Loucy (cell line): ENCODE measurements around the gene NHSL2.

ENCODE experiments used
- H2AFZ ChIP-seq: fragments of 200-600 bp; sonication (generic); 2 replicates; pipeline ENCODE4 v1.6.0; 2016; ENCODE audit warnings: antibody characterized with exemption, mild to moderate bottlenecking, low read length, moderate library complexity
- H3F3A ChIP-seq: fragments of 200-600 bp; 2 replicates; pipeline ENCODE4 v1.6.0; 2016; ENCODE audit warnings: antibody characterized with exemption, low read depth, mild to moderate bottlenecking
- H3K27me3 ChIP-seq: fragments of 200-600 bp; sonication (generic); 2 replicates; pipeline ENCODE4 v1.6.1; 2014; ENCODE audit warnings: low read length, mild to moderate bottlenecking; ENCODE audit not compliant: insufficient read depth, poor library complexity, severe bottlenecking
- H3K36me3 ChIP-seq: fragments of 200-600 bp; sonication (generic); 2 replicates; pipeline ENCODE4 v1.6.1; 2016; ENCODE audit warnings: low read length; ENCODE audit not compliant: insufficient read depth
- H3K4me1 ChIP-seq: fragments of 200-600 bp; sonication (generic); 2 replicates; pipeline ENCODE4 v1.5.1; 2014; ENCODE audit warnings: low read length, mild to moderate bottlenecking; ENCODE audit not compliant: insufficient read depth, poor library complexity, severe bottlenecking
- H3K4me2 ChIP-seq: fragments of 200-600 bp; sonication (generic); 2 replicates; pipeline ENCODE4 v1.6.0; 2014; ENCODE audit warnings: antibody characterized with exemption, low read length, low read depth, mild to moderate bottlenecking; ENCODE audit not compliant: poor library complexity, severe bottlenecking
- H3K4me3 ChIP-seq: fragments of 200-600 bp; sonication (generic); 2 replicates; pipeline ENCODE4 v1.5.1; 2014; ENCODE audit warnings: low read length, mild to moderate bottlenecking, mixed read lengths; ENCODE audit not compliant: poor library complexity, severe bottlenecking
- H3K79me2 ChIP-seq: fragments of 200-600 bp; sonication (generic); 2 replicates; pipeline ENCODE4 v1.6.1; 2014; ENCODE audit warnings: low read length; ENCODE audit not compliant: insufficient read depth
- H3K9ac ChIP-seq: fragments of 200-600 bp; sonication (generic); 2 replicates; pipeline ENCODE4 v1.6.0; 2014; ENCODE audit warnings: mild to moderate bottlenecking, low read depth, low read length, moderate library complexity; ENCODE audit not compliant: poor library complexity, severe bottlenecking
- H3K9me2 ChIP-seq: fragments of 200-600 bp; sonication (generic); replicated peaks from 2 replicates; pipeline ENCODE4 v1.6.1; 2016; ENCODE audit warnings: low read depth, low read length, mixed read lengths
- H3K9me3 ChIP-seq: fragments of 200-600 bp; sonication (generic); 2 replicates; pipeline ENCODE4 v1.6.1; 2014; ENCODE audit warnings: mild to moderate bottlenecking, antibody characterized with exemption, low read length, low read depth; ENCODE audit not compliant: insufficient read depth
- H4K20me1 ChIP-seq: fragments of 200-600 bp; sonication (generic); 2 replicates; pipeline ENCODE4 v1.6.0; 2014; ENCODE audit warnings: antibody characterized with exemption, low read length, mild to moderate bottlenecking; ENCODE audit not compliant: insufficient read depth, poor library complexity, severe bottlenecking
- EZH2phosphoT487 ChIP-seq: fragments of 200-600 bp; IDR thresholded peaks from 2 replicates; pipeline ENCODE4 v1.6.1; 2018; ENCODE audit warnings: antibody characterized with exemption, mild to moderate bottlenecking, moderate library complexity, borderline replicate concordance
- TF ChIP-seq, protein P1 (sequence below): fragments of 200-600 bp; sonication (generic); conservative IDR thresholded peaks from 2 replicates; pipeline ENCODE4 v1.5.1; 2014; ENCODE audit warnings: mild to moderate bottlenecking, antibody characterized with exemption, low read length

NHSL2 gene

DNA sequence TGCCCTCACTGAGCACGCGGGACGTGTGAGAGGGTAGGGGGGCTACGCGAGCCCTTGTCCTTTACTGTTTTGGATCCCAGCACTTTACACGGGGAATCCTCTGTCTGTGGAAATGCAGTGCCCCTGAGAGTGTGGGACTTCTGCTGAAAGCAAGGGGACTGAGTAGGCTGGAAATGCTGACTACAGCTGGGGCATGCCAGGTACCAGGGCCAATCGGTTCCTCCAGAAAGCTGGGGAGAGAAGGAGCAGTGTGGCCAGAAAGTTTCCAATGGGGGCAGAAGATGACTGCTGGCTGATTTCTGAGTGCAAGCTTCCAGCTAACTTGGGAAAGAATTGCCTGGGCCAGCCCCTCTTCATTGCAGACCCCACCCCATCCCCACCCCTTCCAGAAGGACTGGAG, 1.5 kb downstream of the NHSL2 start:
- Histone ChIP-seq H3K9me3 (no peaks in the 10 kb centered on the region), H3K4me2 (no peak overlapping the region), H3F3A (no peaks in the 10 kb centered on the region), H3K4me3 (no peak overlapping the region), H3K27me3 (no peaks in the 10 kb centered on the region), H4K20me1 (no peaks in the 10 kb centered on the region), H3K9ac (no peak overlapping the region), H3K4me1 (no peaks in the 10 kb centered on the region), H3K9me2 (no peaks in the 10 kb centered on the region), H3K36me3 (no peaks in the 10 kb centered on the region), H2AFZ (no peak overlapping the region), H3K79me2 (no peaks in the 10 kb centered on the region)
- no peak for TF ChIP-seq EZH2phosphoT487
- TF ChIP-seq, protein P1, sequence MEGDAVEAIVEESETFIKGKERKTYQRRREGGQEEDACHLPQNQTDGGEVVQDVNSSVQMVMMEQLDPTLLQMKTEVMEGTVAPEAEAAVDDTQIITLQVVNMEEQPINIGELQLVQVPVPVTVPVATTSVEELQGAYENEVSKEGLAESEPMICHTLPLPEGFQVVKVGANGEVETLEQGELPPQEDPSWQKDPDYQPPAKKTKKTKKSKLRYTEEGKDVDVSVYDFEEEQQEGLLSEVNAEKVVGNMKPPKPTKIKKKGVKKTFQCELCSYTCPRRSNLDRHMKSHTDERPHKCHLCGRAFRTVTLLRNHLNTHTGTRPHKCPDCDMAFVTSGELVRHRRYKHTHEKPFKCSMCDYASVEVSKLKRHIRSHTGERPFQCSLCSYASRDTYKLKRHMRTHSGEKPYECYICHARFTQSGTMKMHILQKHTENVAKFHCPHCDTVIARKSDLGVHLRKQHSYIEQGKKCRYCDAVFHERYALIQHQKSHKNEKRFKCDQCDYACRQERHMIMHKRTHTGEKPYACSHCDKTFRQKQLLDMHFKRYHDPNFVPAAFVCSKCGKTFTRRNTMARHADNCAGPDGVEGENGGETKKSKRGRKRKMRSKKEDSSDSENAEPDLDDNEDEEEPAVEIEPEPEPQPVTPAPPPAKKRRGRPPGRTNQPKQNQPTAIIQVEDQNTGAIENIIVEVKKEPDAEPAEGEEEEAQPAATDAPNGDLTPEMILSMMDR: no peak

DNA sequence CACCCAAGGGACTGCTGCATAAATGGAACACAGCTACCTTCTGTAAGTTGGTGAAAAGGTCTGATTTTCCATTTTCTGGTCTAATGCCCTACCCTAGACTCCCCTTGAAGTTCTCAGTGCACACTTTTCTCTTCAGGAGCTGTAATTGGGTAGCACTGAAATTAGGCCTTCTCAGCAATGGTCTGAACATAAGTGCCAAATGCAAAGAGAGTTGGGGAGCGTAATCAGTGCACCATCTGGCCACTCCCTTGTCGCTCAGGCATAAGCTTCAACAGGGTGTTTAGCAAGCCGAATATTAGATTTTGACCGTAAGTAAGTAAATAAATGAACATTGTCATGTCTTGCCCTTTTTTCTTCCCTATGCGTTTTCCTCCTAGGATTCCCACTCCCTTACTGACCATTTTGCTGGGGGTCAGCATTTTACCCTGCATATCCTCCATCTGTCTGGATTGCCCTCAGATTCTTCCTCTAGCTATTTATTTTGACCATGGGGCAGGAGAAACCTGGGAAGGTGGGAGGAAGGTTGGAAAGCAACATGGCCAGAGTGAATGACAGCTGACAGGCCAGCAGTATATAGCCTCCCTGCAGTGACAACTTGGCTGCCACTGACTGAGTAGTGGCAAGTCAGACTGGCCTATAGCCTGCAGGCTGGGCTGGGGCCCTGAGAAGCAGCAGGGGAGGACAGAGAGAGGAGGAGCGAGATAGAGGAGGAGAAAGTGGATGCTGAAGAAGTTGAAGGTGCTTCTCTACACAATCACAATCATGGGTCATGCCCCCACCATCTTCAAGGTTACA, 2.7 kb downstream of the NHSL2 start:
- no peaks in the 10 kb centered on the region for H3K9me3 ChIP-seq
- H3F3A ChIP-seq: no peaks in the 10 kb centered on the region
- H3K4me3 ChIP-seq: no peak overlapping the region
- H2AFZ ChIP-seq: no peak overlapping the region
- no peak for TF ChIP-seq EZH2phosphoT487
- TF ChIP-seq, protein P1: no peak
- no peaks in the 10 kb centered on the region for H3K4me1 ChIP-seq
- H3K36me3 ChIP-seq: no peaks in the 10 kb centered on the region
- no peaks in the 10 kb centered on the region for H3K9me2 ChIP-seq
- no peaks in the 10 kb centered on the region for H4K20me1 ChIP-seq
- no peak overlapping the region for H3K9ac ChIP-seq
- no peaks in the 10 kb centered on the region for H3K27me3 ChIP-seq
- no peaks in the 10 kb centered on the region for H3K79me2 ChIP-seq
- no peak overlapping the region for H3K4me2 ChIP-seq

DNA sequence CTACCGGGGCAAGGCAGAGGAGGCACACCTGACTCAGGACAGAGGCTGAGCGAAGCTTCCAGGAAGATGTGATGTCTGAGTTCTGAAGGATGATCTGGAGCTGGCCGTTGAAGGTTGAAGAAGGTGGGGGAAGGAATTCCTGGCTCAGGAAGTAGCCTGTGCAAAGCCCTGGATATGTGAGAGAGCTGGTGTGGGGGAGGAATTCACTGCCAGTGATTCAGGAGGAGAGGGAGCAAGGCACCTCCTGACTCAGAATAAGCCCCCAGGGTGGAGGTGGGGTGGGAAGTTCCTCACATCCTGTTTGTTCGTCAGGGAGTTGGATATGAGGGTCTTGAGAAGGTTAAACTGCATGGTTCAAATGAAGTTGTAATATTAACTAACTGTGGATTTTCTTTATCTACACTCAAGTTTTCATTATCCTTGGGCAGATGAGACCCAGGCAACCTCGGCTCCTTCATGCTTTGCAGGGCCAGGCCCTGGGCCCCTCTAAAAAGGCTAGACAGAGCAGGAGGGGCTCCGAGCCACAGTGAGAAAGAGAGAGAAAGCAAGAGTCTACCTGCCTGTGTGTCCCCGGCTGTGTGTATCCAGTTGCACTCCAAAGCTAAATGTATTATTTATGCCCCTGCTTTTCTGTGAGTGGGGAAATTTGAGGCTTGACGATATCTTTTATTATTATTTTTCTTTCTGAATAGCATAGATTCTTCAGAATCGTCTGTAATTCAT, 7.1 kb downstream of the NHSL2 start:
- H3K4me3 ChIP-seq: no peak overlapping the region
- no peaks in the 10 kb centered on the region for H3K9me2 ChIP-seq
- no peak overlapping the region for H3K4me2 ChIP-seq
- no peaks in the 10 kb centered on the region for H3K36me3 ChIP-seq
- H4K20me1 ChIP-seq: no peaks in the 10 kb centered on the region
- no peaks in the 10 kb centered on the region for H3K79me2 ChIP-seq
- H3K9ac ChIP-seq: no peak overlapping the region
- H3K9me3 ChIP-seq: no peaks in the 10 kb centered on the region
- no peak overlapping the region for H2AFZ ChIP-seq
- H3K4me1 ChIP-seq: no peaks in the 10 kb centered on the region
- H3F3A ChIP-seq: no peaks in the 10 kb centered on the region
- TF ChIP-seq, protein P1: no peak
- TF ChIP-seq EZH2phosphoT487: no peak
- no peaks in the 10 kb centered on the region for H3K27me3 ChIP-seq
